Activated T-cell treated with anti-CD3 and anti-CD28 coated beads, Interleukin-2, amount 50 U/mL, for 72 hours (primary cell): ENCODE results near the gene POU2F1. TPM values are rescaled to one million over a fixed set of nuclear protein-coding genes. Genes with fewer than 3 reads are reported as not detected.

ENCODE experiments used
- ATAC-seq, 2 donors: fragments of 150-1000 bp; cut with Tn5 transposase; replicated peaks in 1 of 2; 2 replicates each; pipeline ENCODE4 v1.10.0; 2021; ENCODE audit warnings: moderate library complexity in 2 of 2, mild to moderate bottlenecking in 1 of 2
- DNase-seq, 2 donors: peaks; one replicate each; pipeline ENCODE4 v3.0.0; 2021 to 2022; ENCODE audit warnings: mixed read lengths in 1 of 2
- H3K27ac Mint-ChIP-seq: one replicate; pipeline ENCODE4 v1.8.0; 2022; ENCODE audit warnings: mild to moderate bottlenecking, moderate library complexity, mixed read lengths
- H3K27me3 Mint-ChIP-seq: one replicate; pipeline ENCODE4 v1.8.0; 2022; ENCODE audit warnings: low read depth, mixed read lengths
- H3K36me3 Mint-ChIP-seq, 2 donors: one replicate each; pipeline ENCODE4 v1.8.0; 2022; ENCODE audit warnings: mixed read lengths in 2 of 2, mild to moderate bottlenecking in 1 of 2; ENCODE audit not compliant: insufficient read depth in 2 of 2
- H3K4me1 Mint-ChIP-seq: one replicate; pipeline ENCODE4 v1.8.0; 2022; ENCODE audit warnings: low read depth, mixed read lengths
- H3K4me3 Mint-ChIP-seq, 2 donors: one replicate each; pipeline ENCODE4 v1.8.0; 2022; ENCODE audit warnings: mild to moderate bottlenecking in 2 of 2, mixed read lengths in 2 of 2, moderate library complexity in 2 of 2
- H3K9me3 Mint-ChIP-seq, 2 donors: one replicate each; pipeline ENCODE4 v1.8.0; 2022; ENCODE audit warnings: mixed read lengths in 2 of 2
- total RNA-seq, 2 donors: library from RNA; stranded (reverse); gene quantifications; one replicate each; pipeline ENCODE4 v1.2.3, GENCODE V29; 2022

The POU2F1 gene
- total RNA-seq, 2 donors from 2014 or later = 29.4 to 39.6 TPM

DNA sequence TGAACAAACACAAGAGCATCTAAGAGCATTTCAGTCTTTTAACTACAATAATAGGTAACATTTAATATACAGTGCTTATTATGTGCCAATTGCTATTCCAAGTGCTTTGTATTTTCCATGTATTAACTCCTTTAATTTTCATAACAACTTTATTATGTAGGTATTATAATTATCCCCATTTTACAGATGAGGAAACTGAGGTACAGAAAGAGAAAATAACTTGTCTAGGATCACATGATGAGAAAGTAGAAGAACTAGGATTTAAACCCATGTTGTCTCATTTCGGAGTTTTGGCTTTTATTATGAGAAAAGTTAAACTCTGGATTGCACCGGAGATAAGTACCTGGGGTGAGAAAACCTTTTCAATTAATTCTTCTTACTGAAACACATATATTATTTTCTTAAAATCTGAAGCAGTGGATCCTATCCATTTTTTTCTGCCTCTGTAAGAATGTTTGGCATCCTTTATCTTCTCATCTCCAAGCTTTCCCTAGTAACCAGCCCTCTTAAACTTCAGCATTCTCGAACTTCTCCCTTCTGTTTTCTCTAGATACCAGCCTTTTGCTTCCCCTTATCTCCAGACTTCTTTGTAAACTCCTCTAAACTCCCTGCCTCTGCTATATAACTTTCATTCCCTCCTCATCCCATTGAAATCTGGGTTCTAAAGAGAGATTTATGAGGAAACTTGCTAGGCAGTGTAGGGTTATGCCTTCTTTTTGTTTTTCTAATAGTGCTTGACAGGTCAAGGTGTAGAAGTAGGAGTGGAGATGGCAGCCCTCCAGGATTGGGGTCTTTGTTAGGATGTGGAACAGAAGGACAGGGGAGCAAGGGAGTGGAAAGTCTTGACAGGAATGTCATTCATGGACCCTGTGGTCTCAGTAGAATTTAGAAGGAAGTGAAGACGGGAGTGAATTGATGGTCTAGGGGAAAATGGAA is 28.3 kb downstream of the POU2F1 start:
- ATAC-seq (peak in 1 of 2 donors; percentile 14), DNase-seq (no peak)
- H3K9me3 Mint-ChIP-seq = peaks cover under 1% of the 10 kb centered on the region in 2 donors
- peak overlapping the region in 1 of 2 donors; percentile 9 for H3K4me3 Mint-ChIP-seq
- peaks cover under 1 to 1% of the 10 kb centered on the region in 2 donors for H3K36me3 Mint-ChIP-seq
- peak overlapping the region; percentile 29 for H3K27ac Mint-ChIP-seq
- peaks cover 28% of the 10 kb centered on the region for H3K4me1 Mint-ChIP-seq
- H3K27me3 Mint-ChIP-seq = no peaks in the 10 kb centered on the region

DNA sequence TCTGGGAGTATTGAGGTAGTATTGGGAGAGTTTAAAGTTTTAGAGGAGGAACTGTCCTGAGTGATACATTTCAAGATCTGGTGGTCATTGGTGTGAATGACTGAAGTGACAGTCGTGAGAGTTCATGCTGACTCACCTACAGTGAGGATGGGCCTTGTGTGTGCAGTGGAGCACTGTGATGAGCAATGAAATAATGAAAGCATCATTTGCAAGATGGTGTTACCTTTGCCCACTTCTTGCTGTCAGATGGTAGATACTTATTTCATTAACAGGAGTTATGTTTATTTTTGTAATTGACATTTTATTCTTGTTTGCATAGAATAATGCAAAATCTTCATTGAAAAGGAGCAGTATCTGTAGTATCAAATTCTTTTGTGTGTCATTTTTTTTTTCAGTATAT is 29.0 kb downstream of the POU2F1 start:
- Mint-ChIP-seq H3K36me3 (no peaks in the 10 kb centered on the region), H3K27me3 (no peaks in the 10 kb centered on the region), H3K9me3 (no peaks in the 10 kb centered on the region), H3K27ac (no peak overlapping the region), H3K4me1 (peaks cover 33% of the 10 kb centered on the region), H3K4me3 (no peak overlapping the region)
- ATAC-seq = peak; percentile 98 to 100
- DNase-seq = peak; percentile 23 to 29

- no peak for DNase-seq
- no peak overlapping the region for H3K27ac Mint-ChIP-seq
- no peaks in the 10 kb centered on the region for H3K9me3 Mint-ChIP-seq
- H3K4me1 Mint-ChIP-seq = peaks cover 41% of the 10 kb centered on the region
- ATAC-seq = no peak
- no peak overlapping the region for H3K4me3 Mint-ChIP-seq
- no peaks in the 10 kb centered on the region for H3K36me3 Mint-ChIP-seq
- no peaks in the 10 kb centered on the region for H3K27me3 Mint-ChIP-seq
These were observed 29.8 kb downstream of the POU2F1 start for GRCh38 chr1:167250482-167250881.

DNA sequence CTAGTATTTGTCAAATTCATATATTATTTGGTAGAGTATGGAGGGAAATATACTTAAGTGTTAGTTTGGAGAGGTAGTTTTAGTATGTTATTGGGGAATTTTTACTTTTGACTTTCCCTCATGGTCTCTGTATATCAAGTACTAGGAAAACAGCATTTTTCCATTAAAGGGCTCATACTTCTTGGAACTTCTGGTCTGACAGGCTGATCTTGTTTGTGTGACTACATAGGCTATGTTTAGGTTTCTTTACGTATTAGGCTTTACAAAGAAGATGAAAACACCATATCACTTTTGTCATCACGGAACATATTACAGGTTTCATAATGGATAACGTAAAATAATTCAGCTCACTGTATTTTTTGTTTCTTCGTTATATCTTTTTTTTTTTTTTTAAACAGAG is 30.8 kb downstream of the POU2F1 start:
- Mint-ChIP-seq H3K36me3 (no peaks in the 10 kb centered on the region), H3K4me1 (peaks cover 51% of the 10 kb centered on the region), H3K9me3 (no peaks in the 10 kb centered on the region), H3K4me3 (no peak overlapping the region), H3K27me3 (no peaks in the 10 kb centered on the region), H3K27ac (no peak overlapping the region)
- no peak for ATAC-seq
- no peak for DNase-seq

- Mint-ChIP-seq H3K27me3 (no peaks in the 10 kb centered on the region), H3K4me1 (peaks cover 47% of the 10 kb centered on the region), H3K9me3 (no peaks in the 10 kb centered on the region), H3K4me3 (no peak overlapping the region), H3K27ac (no peak overlapping the region), H3K36me3 (no peaks in the 10 kb centered on the region)
- ATAC-seq (no peak), DNase-seq (no peak)
These were observed 32.3 kb downstream of the POU2F1 start for GRCh38 chr1:167252986-167253385.

GRCh38 chr1:167258858-167259257 is 38.2 kb downstream of the POU2F1 start:
- DNase-seq (no peak), ATAC-seq (no peak)
- H3K27ac Mint-ChIP-seq = no peak overlapping the region
- no peaks in the 10 kb centered on the region for H3K27me3 Mint-ChIP-seq
- no peaks in the 10 kb centered on the region for H3K36me3 Mint-ChIP-seq
- H3K4me1 Mint-ChIP-seq = peaks cover 42% of the 10 kb centered on the region
- H3K9me3 Mint-ChIP-seq = no peaks in the 10 kb centered on the region
- no peak overlapping the region for H3K4me3 Mint-ChIP-seq

DNA sequence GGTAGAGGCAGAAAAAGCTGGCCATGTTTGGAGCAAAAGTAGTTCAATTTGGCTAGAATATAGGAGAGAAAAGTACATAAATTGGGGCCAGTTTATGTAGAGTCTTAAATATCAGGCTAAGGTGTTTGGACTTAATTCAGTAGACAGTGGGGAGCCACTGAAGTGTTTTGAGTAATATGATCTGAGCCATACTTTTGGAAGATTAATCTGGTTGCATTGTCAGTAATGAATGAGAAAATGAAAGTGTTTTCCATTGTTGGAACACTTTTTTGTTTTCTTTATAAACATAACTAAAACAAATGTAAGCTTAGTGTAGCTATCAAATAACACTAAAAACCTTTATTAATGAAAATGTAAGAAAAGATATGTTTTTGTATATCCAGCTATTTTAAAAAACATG is 42.1 kb downstream of the POU2F1 start:
- ATAC-seq = no peak
- DNase-seq = no peak
- Mint-ChIP-seq H3K27ac (no peak overlapping the region), H3K9me3 (no peaks in the 10 kb centered on the region), H3K4me1 (peaks cover 19% of the 10 kb centered on the region), H3K4me3 (no peak overlapping the region), H3K36me3 (no peaks in the 10 kb centered on the region), H3K27me3 (no peaks in the 10 kb centered on the region)

DNA sequence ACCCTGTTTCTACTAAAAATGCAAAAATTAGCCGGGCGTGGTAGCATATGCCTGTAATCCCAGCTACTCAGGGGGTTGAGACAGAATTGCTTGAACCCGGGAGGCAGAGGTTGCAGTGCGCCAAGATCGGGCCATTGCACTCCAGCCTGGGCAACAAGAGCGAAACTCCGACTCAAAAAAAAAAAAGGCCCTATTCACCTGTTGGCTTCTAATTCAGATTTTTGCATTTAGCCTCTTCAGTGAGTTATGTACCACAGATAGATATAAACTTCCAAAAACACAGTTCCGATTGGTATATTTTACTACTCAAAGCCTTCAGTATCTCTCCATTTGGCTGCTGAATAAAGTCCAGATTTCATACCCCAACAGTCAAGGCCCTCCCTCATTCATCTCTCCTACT is 42.7 kb downstream of the POU2F1 start:
- no peak for DNase-seq
- ATAC-seq = no peak
- no peaks in the 10 kb centered on the region for H3K9me3 Mint-ChIP-seq
- no peaks in the 10 kb centered on the region for H3K27me3 Mint-ChIP-seq
- H3K4me1 Mint-ChIP-seq = peaks cover 24% of the 10 kb centered on the region
- H3K36me3 Mint-ChIP-seq = no peaks in the 10 kb centered on the region
- H3K27ac Mint-ChIP-seq = no peak overlapping the region
- H3K4me3 Mint-ChIP-seq = no peak overlapping the region

GRCh38 chr1:167263819-167264464 is 43.3 kb downstream of the POU2F1 start:
- Mint-ChIP-seq H3K9me3 (no peaks in the 10 kb centered on the region), H3K36me3 (no peaks in the 10 kb centered on the region), H3K4me1 (peaks cover 28% of the 10 kb centered on the region), H3K27me3 (no peaks in the 10 kb centered on the region), H3K4me3 (no peak overlapping the region), H3K27ac (no peak overlapping the region)
- peak; percentile 52 to 61 for ATAC-seq
- no peak for DNase-seq

DNA sequence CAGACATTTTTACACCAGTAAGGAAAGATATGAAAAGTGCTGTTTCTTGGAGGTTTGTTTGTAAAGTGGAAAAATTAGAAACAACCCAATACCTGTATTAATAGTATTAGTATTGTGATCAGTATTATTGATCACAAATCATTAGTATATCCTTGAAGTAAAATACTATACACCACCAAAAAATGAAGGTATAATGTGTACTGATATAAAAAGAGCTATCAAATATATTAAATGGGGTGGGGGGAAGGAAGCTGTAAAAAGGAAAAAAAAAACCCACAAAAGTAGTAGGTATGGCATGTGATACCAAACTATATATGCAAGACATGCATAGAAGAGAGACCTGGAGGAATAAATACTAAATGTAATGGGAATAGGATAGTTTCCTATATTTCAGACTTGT is 46.3 kb downstream of the POU2F1 start:
- no peak for DNase-seq
- no peaks in the 10 kb centered on the region for H3K36me3 Mint-ChIP-seq
- ATAC-seq = no peak
- H3K4me1 Mint-ChIP-seq = peaks cover 19% of the 10 kb centered on the region
- H3K4me3 Mint-ChIP-seq = no peak overlapping the region
- no peaks in the 10 kb centered on the region for H3K9me3 Mint-ChIP-seq
- H3K27ac Mint-ChIP-seq = no peak overlapping the region
- no peaks in the 10 kb centered on the region for H3K27me3 Mint-ChIP-seq

GRCh38 chr1:167268347-167268787 is 47.7 kb downstream of the POU2F1 start:
- Mint-ChIP-seq H3K4me1 (peaks cover 26% of the 10 kb centered on the region), H3K36me3 (no peaks in the 10 kb centered on the region), H3K27me3 (no peaks in the 10 kb centered on the region), H3K9me3 (no peaks in the 10 kb centered on the region), H3K4me3 (no peak overlapping the region), H3K27ac (peak overlapping the region; percentile 8)
- ATAC-seq (no peak), DNase-seq (no peak)

GRCh38 chr1:167270349-167271092 is 49.8 kb downstream of the POU2F1 start:
- DNase-seq (no peak), ATAC-seq (no peak)
- Mint-ChIP-seq H3K9me3 (no peaks in the 10 kb centered on the region), H3K27ac (no peak overlapping the region), H3K4me3 (no peak overlapping the region), H3K36me3 (no peaks in the 10 kb centered on the region), H3K4me1 (peaks cover 39% of the 10 kb centered on the region), H3K27me3 (no peaks in the 10 kb centered on the region)

DNA sequence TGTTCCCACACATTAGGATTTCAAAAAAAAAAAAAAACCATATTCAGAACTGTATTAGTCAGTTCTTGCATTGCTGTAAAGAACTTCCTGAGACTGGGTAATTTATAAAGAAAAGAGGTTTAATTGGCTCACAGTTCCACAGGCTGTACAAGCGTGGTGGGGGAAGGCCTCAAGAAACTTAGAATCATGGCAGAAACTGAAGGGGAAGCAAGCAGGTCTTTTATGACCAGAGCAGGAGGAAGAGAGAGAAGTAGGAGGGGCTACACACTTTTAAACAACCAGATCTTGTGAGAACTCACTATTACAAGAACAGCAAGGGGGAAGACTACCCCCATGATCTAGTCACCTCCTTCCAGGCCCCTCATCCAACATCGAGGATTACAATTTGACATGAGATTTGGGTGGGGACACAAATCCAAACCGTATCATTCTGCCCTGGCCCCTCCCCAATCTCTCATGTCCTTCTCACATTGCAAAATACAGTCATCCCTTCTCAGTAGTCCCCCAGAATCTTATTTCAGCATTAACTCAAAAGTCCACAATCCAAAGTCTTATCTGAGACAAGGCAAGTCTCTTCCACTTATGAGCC is 51.8 kb downstream of the POU2F1 start:
- no peak for ATAC-seq
- H3K4me3 Mint-ChIP-seq = no peak overlapping the region
- no peaks in the 10 kb centered on the region for H3K36me3 Mint-ChIP-seq
- no peak for DNase-seq
- no peaks in the 10 kb centered on the region for H3K27me3 Mint-ChIP-seq
- no peaks in the 10 kb centered on the region for H3K9me3 Mint-ChIP-seq
- H3K4me1 Mint-ChIP-seq = peaks cover 49% of the 10 kb centered on the region
- no peak overlapping the region for H3K27ac Mint-ChIP-seq
